OCI-LY3 (cell line): Measurements from ENCODE around the gene POC1B.

Experiments used
- CTCF ChIP-seq: fragments of 200-600, 300-600 bp; sonication (generic); IDR thresholded peaks from 2 replicates; pipeline ENCODE4 v1.5.1; 2014; ENCODE audit warnings: antibody characterized with exemption, low read length, low read depth
- EZH2phosphoT487 ChIP-seq: fragments of 200-600 bp; shearing (Covaris generic); IDR thresholded peaks from 2 replicates; pipeline ENCODE4 v1.6.1; 2018; ENCODE audit warnings: antibody characterized with exemption, mixed run types, low read depth

GRCh38 chr12:89521364-89522223 lies 4.3 kb downstream of the POC1B start:
- TF ChIP-seq CTCF (no peak), EZH2phosphoT487 (no peak)
